GM12878 (cell line): ENCODE results near the gene ITGB8.

Source experiments
- EZH2 ChIP-seq: IDR thresholded peaks from 2 replicates; pipeline ENCODE4 v1.6.1; 2012; ENCODE audit warnings: low read depth, mild to moderate bottlenecking, control low read depth, inconsistent platforms, low read length, borderline replicate concordance; ENCODE audit not compliant: control insufficient read depth
- MTA2 ChIP-seq: fragments of 450-650 bp; IDR thresholded peaks from 2 replicates; pipeline ENCODE4 v1.6.1; 2016; ENCODE audit warnings: low read depth, mild to moderate bottlenecking, moderate library complexity
- POLR2A ChIP-seq: IDR thresholded peaks from 2 replicates; pipeline ENCODE4 v1.6.1; 2011; ENCODE audit warnings: low read depth, mild to moderate bottlenecking, low read length
- RB1 ChIP-seq: fragments of 450-650 bp; formaldehyde crosslinking; IDR thresholded peaks from 2 replicates; pipeline ENCODE4 v1.6.1; 2017; ENCODE audit warnings: mild to moderate bottlenecking, borderline replicate concordance
- TF ChIP-seq, protein P1 (sequence below): IDR thresholded peaks from 2 replicates; pipeline ENCODE4 v1.6.1; 2012; ENCODE audit warnings: mild to moderate bottlenecking, low read depth, low read length

DNA sequence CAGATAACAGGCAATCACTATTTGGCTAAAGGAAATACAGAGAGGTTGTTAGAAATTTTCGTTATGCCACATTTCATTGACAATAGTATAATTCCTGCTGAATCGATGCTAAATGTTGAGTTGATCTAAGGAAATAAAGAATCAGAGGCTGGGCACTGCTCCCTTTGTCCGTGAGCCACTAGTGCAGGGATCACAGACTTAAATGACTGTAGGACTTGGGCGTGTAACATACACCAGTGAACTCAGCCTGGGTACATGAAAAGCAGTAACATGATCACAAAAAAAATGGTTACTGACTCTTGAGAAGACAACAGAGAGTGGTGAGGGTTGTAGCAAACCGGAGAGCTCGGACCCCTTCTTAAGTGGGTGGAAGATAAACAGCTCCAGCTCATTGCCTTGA lies 11.8 kb upstream of the ITGB8 start:
- TF ChIP-seq POLR2A = no peak
- TF ChIP-seq RB1 = no peak
- no peak for TF ChIP-seq EZH2
- TF ChIP-seq, protein P1, sequence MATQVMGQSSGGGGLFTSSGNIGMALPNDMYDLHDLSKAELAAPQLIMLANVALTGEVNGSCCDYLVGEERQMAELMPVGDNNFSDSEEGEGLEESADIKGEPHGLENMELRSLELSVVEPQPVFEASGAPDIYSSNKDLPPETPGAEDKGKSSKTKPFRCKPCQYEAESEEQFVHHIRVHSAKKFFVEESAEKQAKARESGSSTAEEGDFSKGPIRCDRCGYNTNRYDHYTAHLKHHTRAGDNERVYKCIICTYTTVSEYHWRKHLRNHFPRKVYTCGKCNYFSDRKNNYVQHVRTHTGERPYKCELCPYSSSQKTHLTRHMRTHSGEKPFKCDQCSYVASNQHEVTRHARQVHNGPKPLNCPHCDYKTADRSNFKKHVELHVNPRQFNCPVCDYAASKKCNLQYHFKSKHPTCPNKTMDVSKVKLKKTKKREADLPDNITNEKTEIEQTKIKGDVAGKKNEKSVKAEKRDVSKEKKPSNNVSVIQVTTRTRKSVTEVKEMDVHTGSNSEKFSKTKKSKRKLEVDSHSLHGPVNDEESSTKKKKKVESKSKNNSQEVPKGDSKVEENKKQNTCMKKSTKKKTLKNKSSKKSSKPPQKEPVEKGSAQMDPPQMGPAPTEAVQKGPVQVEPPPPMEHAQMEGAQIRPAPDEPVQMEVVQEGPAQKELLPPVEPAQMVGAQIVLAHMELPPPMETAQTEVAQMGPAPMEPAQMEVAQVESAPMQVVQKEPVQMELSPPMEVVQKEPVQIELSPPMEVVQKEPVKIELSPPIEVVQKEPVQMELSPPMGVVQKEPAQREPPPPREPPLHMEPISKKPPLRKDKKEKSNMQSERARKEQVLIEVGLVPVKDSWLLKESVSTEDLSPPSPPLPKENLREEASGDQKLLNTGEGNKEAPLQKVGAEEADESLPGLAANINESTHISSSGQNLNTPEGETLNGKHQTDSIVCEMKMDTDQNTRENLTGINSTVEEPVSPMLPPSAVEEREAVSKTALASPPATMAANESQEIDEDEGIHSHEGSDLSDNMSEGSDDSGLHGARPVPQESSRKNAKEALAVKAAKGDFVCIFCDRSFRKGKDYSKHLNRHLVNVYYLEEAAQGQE = no peak
- no peak for TF ChIP-seq MTA2
